HCT116 (cell line): ENCODE results near the gene CTNNA1.

ENCODE experiments used
- CTCF ChIP-seq, 3 experiments: fragments of 200-600 bp in 1 of 3; sonication (generic) in 1 of 3; IDR thresholded peaks in 2 of 3; conservative IDR thresholded peaks in 1 of 3; 2 replicates each; pipeline ENCODE4 v1.5.1; 2012 to 2017; ENCODE audit warnings: low read depth in 2 of 3, low read length in 2 of 3, antibody characterized with exemption in 1 of 3, borderline replicate concordance in 1 of 3, control low read depth in 1 of 3, mild to moderate bottlenecking in 1 of 3, mixed read lengths in 1 of 3, mixed run types in 1 of 3, moderate library complexity in 1 of 3; ENCODE audit not compliant: insufficient read depth in 1 of 3
- EZH2phosphoT487 ChIP-seq: fragments of 200-600 bp; IDR thresholded peaks from 2 replicates; pipeline ENCODE4 v1.6.1; 2018; ENCODE audit warnings: antibody characterized with exemption, borderline replicate concordance
- POLR2A ChIP-seq: IDR thresholded peaks from 2 replicates; pipeline ENCODE4 v1.7.0; 2011; ENCODE audit warnings: borderline replicate concordance; ENCODE audit not compliant: insufficient read depth, insufficient read length; ENCODE audit errors: extremely low read depth
- REST ChIP-seq: IDR thresholded peaks from 2 replicates; pipeline ENCODE4 v1.6.1; 2012; ENCODE audit warnings: low read depth

GRCh38 chr5:138942066-138942465, 188.8 kb downstream of the CTNNA1 start:
- no peak for TF ChIP-seq REST
- TF ChIP-seq POLR2A, result no peak
- no peak for TF ChIP-seq CTCF (IDR thresholded peaks at IDR 0.05 in 2 of 3, conservative IDR thresholded peaks at IDR 0.05 in 1 of 3; ENCODE audit: borderline replicate concordance in 1 of 3, insufficient read depth in 1 of 3, low read depth in 2 of 3, low read length in 2 of 3)
- TF ChIP-seq EZH2phosphoT487, result no peak
